HepG2 (cell line): ENCODE measurements around the gene NME9. TPM values are rescaled to one million over a fixed set of nuclear protein-coding genes. Genes with fewer than 3 reads are reported as not detected.

Source experiments
- E2F1 ChIP-seq: sonication (generic); formaldehyde crosslinking; IDR thresholded peaks from 2 replicates; pipeline ENCODE4 v1.5.0; 2020; ENCODE audit warnings: missing genetic modification reagents
- GPN1 ChIP-seq: sonication (generic); formaldehyde crosslinking; IDR thresholded peaks from 2 replicates; pipeline ENCODE4 v1.5.1; 2020; ENCODE audit warnings: missing genetic modification reagents, borderline replicate concordance
- GTF3A ChIP-seq: sonication (generic); formaldehyde crosslinking; conservative IDR thresholded peaks from 2 replicates; pipeline ENCODE4 v1.4.0; 2020; ENCODE audit warnings: mild to moderate bottlenecking, missing genetic modification reagents
- JUND ChIP-seq: sonication (generic); formaldehyde crosslinking; IDR thresholded peaks from 2 replicates; pipeline ENCODE4 v1.8.0; 2022; ENCODE audit warnings: mild to moderate bottlenecking, missing genetic modification reagents
- KMT2A ChIP-seq: sonication (generic); formaldehyde crosslinking; IDR thresholded peaks from 2 replicates; pipeline ENCODE4 v1.4.0; 2020; ENCODE audit warnings: missing genetic modification reagents
- ONECUT2 ChIP-seq: sonication (generic); formaldehyde crosslinking; IDR thresholded peaks from 2 replicates; pipeline ENCODE4 v1.4.0; 2020; ENCODE audit warnings: missing genetic modification reagents
- RBAK ChIP-seq: sonication (generic); formaldehyde crosslinking; IDR thresholded peaks from 2 replicates; pipeline ENCODE4 v1.5.1; 2020; ENCODE audit warnings: mild to moderate bottlenecking, missing genetic modification reagents
- RFXANK ChIP-seq: IDR thresholded peaks from 2 replicates; pipeline ENCODE4 v1.6.1; 2016
- RXRA ChIP-seq: sonication (generic); formaldehyde crosslinking; IDR thresholded peaks from 2 replicates; pipeline ENCODE4 v1.5.1; 2020; ENCODE audit warnings: missing genetic modification reagents
- SOX6 ChIP-seq, 2 experiments: fragments of 450-650 bp in 1 of 2; sonication (generic) in 1 of 2; formaldehyde crosslinking in 1 of 2; IDR thresholded peaks; 2 replicates each; pipeline versions ENCODE4 v1.4.0 to v1.6.1; 2017 to 2020; ENCODE audit warnings: antibody characterized with exemption in 1 of 2, mild to moderate bottlenecking in 1 of 2, missing genetic modification reagents in 1 of 2
- ZBTB7B ChIP-seq: sonication (generic); formaldehyde crosslinking; IDR thresholded peaks from 2 replicates; pipeline ENCODE4 v1.4.0; 2020; ENCODE audit warnings: missing genetic modification reagents
- ZFP36 ChIP-seq: fragments of 150-350 bp; IDR thresholded peaks from 2 replicates; pipeline ENCODE4 v1.6.1; 2018; ENCODE audit warnings: borderline replicate concordance, low read length, low read depth; ENCODE audit not compliant: partially characterized antibody
- ZNF225 ChIP-seq: sonication (generic); formaldehyde crosslinking; IDR thresholded peaks from 2 replicates; pipeline ENCODE4 v1.4.0; 2020; ENCODE audit warnings: mild to moderate bottlenecking, missing genetic modification reagents
- ZNF317 ChIP-seq: sonication (generic); formaldehyde crosslinking; IDR thresholded peaks from 2 replicates; pipeline ENCODE4 v1.5.0; 2020; ENCODE audit warnings: mild to moderate bottlenecking, missing genetic modification reagents
- ZNF430 ChIP-seq: sonication (generic); formaldehyde crosslinking; IDR thresholded peaks from 2 replicates; pipeline ENCODE4 v1.9.0; 2021; ENCODE audit warnings: mild to moderate bottlenecking, missing genetic modification reagents
- ZNF484 ChIP-seq: sonication (generic); formaldehyde crosslinking; IDR thresholded peaks from 2 replicates; pipeline ENCODE4 v1.5.1; 2020; ENCODE audit warnings: mild to moderate bottlenecking, low read depth, missing genetic modification reagents, borderline replicate concordance
- ZNF543 ChIP-seq: sonication (generic); formaldehyde crosslinking; IDR thresholded peaks from 2 replicates; pipeline ENCODE4 v1.4.0; 2020; ENCODE audit warnings: mild to moderate bottlenecking, missing genetic modification reagents
- ZNF746 ChIP-seq: sonication (generic); formaldehyde crosslinking; IDR thresholded peaks from 2 replicates; pipeline ENCODE4 v1.8.0; 2022; ENCODE audit warnings: mild to moderate bottlenecking, missing genetic modification reagents
- ZNF883 ChIP-seq: sonication (generic); formaldehyde crosslinking; IDR thresholded peaks from 2 replicates; pipeline ENCODE4 v1.5.1; 2020; ENCODE audit warnings: mild to moderate bottlenecking, missing genetic modification reagents; ENCODE audit errors: not compliant biosample characterization
- ZUFSP ChIP-seq: sonication (generic); formaldehyde crosslinking; IDR thresholded peaks from 2 replicates; pipeline ENCODE4 v1.9.0; 2021; ENCODE audit warnings: missing genetic modification reagents, mild to moderate bottlenecking, borderline replicate concordance
- polyA plus RNA-seq, 8 experiments: library from polyadenylated mRNA; depleted of rRNA in 3 of 8; stranded (reverse) in 7 of 8; unstranded in 1 of 8; fragments of >200 nt; fragmentation: Illumina TruSeq in 4 of 8; extraction: Trizol in 4 of 8; gene quantifications; 2 replicates each; pipeline versions ENCODE4 v1.2.1 to v1.2.3, GENCODE V29; 2011 to 2016; ENCODE audit warnings: low read depth in 4 of 8, missing spikeins in 1 of 8, mixed read lengths in 1 of 8; ENCODE audit not compliant: insufficient read depth in 1 of 8
- total RNA-seq, 5 experiments: library from RNA; depleted of rRNA; stranded (reverse); fragments of >200 nt; fragmentation: Illumina TruSeq; extraction: Trizol; gene quantifications; 2 replicates each; pipeline ENCODE4 v1.2.3, GENCODE V29; 2016; ENCODE audit warnings: low read depth in 1 of 5
- TF ChIP-seq, protein P1 (sequence below): sonication (generic); formaldehyde crosslinking; IDR thresholded peaks from 2 replicates; pipeline ENCODE4 v1.4.0; 2020; ENCODE audit warnings: missing genetic modification reagents, borderline replicate concordance
- TF ChIP-seq, protein P2 (sequence below): sonication (generic); formaldehyde crosslinking; IDR thresholded peaks from 2 replicates; pipeline ENCODE4 v1.5.1; 2020; ENCODE audit warnings: missing genetic modification reagents, mild to moderate bottlenecking, borderline replicate concordance

The NME9 gene
- total and polyA plus RNA-seq, 2 of the 13 experiments (the other 11 are each of a cell fraction or from before 2014, with no cell fraction given): not detected

- TF ChIP-seq, protein P1, sequence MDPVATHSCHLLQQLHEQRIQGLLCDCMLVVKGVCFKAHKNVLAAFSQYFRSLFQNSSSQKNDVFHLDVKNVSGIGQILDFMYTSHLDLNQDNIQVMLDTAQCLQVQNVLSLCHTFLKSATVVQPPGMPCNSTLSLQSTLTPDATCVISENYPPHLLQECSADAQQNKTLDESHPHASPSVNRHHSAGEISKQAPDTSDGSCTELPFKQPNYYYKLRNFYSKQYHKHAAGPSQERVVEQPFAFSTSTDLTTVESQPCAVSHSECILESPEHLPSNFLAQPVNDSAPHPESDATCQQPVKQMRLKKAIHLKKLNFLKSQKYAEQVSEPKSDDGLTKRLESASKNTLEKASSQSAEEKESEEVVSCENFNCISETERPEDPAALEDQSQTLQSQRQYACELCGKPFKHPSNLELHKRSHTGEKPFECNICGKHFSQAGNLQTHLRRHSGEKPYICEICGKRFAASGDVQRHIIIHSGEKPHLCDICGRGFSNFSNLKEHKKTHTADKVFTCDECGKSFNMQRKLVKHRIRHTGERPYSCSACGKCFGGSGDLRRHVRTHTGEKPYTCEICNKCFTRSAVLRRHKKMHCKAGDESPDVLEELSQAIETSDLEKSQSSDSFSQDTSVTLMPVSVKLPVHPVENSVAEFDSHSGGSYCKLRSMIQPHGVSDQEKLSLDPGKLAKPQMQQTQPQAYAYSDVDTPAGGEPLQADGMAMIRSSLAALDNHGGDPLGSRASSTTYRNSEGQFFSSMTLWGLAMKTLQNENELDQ: no peak
- no peak for TF ChIP-seq GPN1 (CRISPR knock-in tag)
- no peak for TF ChIP-seq RBAK (CRISPR knock-in tag)
- TF ChIP-seq ZNF484 (CRISPR knock-in tag): no peak
- TF ChIP-seq ONECUT2 (CRISPR knock-in tag): no peak
- TF ChIP-seq SOX6 (IDR thresholded peaks at IDR 0.05): no peak
- TF ChIP-seq SOX6 (CRISPR knock-in tag; IDR thresholded peaks at IDR 0.05): no peak
- no peak for TF ChIP-seq GTF3A (CRISPR knock-in tag)
- TF ChIP-seq ZNF225 (CRISPR knock-in tag): peak; percentile 36; the same call in 1 of the 2 replicates
- TF ChIP-seq ZNF317 (CRISPR knock-in tag): no peak
- TF ChIP-seq ZNF543 (CRISPR knock-in tag): 0 out of 2 replicates have a peak, but pooled peaks have one; percentile 51
- no peak for TF ChIP-seq RFXANK (CRISPR knock-in tag)
- no peak for TF ChIP-seq KMT2A (CRISPR knock-in tag)
- peak; percentile 20; the same call in 1 of the 2 replicates for TF ChIP-seq RXRA (CRISPR knock-in tag)
- no peak for TF ChIP-seq ZFP36
- TF ChIP-seq, protein P2, sequence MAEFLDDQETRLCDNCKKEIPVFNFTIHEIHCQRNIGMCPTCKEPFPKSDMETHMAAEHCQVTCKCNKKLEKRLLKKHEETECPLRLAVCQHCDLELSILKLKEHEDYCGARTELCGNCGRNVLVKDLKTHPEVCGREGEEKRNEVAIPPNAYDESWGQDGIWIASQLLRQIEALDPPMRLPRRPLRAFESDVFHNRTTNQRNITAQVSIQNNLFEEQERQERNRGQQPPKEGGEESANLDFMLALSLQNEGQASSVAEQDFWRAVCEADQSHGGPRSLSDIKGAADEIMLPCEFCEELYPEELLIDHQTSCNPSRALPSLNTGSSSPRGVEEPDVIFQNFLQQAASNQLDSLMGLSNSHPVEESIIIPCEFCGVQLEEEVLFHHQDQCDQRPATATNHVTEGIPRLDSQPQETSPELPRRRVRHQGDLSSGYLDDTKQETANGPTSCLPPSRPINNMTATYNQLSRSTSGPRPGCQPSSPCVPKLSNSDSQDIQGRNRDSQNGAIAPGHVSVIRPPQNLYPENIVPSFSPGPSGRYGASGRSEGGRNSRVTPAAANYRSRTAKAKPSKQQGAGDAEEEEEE (CRISPR knock-in tag): no peak
- no peak for TF ChIP-seq ZNF746 (CRISPR knock-in tag)
- no peak for TF ChIP-seq E2F1 (CRISPR knock-in tag)
- TF ChIP-seq ZNF883: no peak
- TF ChIP-seq ZNF430 (CRISPR knock-in tag): no peak
- no peak for TF ChIP-seq JUND (CRISPR knock-in tag)
- peak; percentile 76 for TF ChIP-seq ZBTB7B (CRISPR knock-in tag)
- no peak for TF ChIP-seq ZUFSP (CRISPR knock-in tag)
These were observed 18.5 kb upstream of the NME9 start, which contains the start of gene MRAS (continued) for GRCh38 chr3:138347960-138348753.
